ENCODE measurements around the gene PAK3. TPM values are rescaled to one million over a fixed set of nuclear protein-coding genes. Genes with fewer than 3 reads are reported as not detected.

The PAK3 gene
- 1 to 10 TPM in 2 of 3 donors, under 1 TPM in 1; 0.19 to 7.2 (median 1.0) TPM for polyA plus RNA-seq

DNA sequence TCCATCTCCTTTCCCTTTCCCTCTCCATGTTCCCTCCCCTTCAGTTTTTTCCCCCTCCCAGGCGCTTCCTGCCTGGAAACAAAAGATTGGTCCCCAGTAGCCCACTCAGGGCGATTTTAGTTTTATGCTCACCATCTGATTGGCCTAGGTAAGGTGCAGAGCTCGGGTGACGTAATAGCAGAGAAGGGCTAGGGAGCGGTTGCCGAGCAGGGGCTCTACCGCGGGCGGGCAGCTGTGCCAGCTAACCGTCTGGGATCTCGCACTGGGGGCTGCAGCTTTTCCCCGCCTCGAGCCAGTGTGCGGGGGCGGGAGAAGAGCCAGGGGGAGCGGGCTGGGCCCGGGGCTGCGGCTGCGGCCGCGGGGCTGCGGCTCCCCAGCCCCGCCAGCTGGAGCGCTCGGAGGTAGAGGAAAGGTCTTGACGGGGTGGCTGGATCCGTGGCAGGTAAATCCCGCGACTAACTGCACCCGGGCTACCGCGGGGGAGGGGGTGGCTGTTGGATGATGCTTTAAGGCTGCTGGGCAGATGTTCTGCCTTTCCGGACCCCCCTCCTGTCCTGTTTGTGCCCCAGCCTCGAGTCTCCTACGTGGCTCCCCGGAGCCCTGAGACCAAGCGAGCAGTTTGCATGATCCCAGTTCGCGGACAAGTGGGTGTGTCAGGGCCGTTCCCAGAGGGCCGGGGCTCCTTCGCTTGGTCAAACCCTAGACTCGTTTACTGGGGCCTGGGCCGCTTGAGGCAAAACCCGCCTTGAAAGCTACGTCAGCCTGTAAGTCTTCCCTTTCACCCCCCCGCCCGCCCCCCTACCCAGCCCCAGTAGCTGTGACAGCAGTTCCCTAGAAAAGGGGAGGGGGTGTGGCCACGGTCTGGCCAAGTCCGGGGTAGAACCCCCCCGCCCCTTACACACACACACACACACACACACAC lies at the start of gene PAK3:
PAK3 (plus strand) TSS at position 218 of the 922 bp plus-strand sequence. CDS start 26,913 bp downstream, outside the sequence.
- WGBS, 3 donors = 0 to 18% (median 3%) methylated on average over 30 to 49 of the region's 51 CpGs
- no peak within 1 kb of the TSS for H3K27ac ChIP-seq (ENCODE audit: low read depth, low read length)

DNA sequence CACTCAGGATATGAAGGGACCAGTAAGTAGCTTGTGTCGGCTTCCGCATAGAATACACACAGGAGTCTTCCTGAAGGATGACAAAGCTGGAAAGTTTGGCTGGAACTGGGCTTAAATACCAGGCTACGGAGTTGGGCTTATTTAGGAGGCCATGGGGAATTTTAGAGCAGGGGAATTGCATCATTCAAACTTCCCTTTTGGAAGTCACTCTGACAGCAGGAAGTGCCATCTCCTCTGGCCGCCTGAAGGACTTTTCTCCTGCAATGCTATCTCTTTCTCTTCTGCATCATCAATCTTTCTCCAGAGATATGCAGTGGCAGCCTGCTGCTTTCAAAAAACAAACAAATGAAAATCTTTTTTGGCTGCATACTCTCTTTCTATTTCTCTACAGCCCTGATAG lies 48.4 kb upstream of the PAK3 start:
- WGBS, 3 donors = 36 to 63% (median 47%) methylated on average over 4 of the region's 4 CpGs

GRCh38 chrX:111052478-111052877 lies 43.5 kb upstream of the PAK3 start:
- H3K27ac ChIP-seq (ENCODE audit: low read depth, low read length) = no peak overlapping the region

More for the DNA sequence above, 48.4 kb upstream of the PAK3 start:
- H3K27ac ChIP-seq (ENCODE audit: low read depth, low read length) = no peak overlapping the region

GRCh38 chrX:111071542-111072277 lies 24.3 kb upstream of the PAK3 start:
- 38 to 76% (median 43%) methylated on average over 1 of the region's 1 CpG for WGBS, 3 donors
- H3K27ac ChIP-seq (ENCODE audit: low read depth, low read length) = no peak overlapping the region

DNA sequence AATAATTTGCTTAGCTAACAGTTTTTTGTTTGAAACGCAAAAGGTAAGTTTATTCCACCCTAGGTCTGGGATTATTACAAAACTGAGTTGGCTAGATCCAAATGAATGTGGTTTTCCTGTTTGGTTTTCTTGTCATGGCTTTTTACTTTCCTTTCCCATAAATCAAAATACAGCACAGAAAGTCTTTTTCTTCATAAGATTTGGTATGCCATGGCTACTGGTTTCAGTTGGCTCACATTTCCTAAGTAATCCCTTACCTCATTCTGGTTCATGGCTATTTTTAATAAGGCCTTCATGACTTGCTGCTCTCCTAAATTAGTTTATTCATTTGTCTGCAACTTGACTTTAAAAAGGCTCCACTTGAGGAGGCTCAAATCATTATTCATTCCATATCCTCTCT lies 12.9 kb upstream of the PAK3 start:
- WGBS, 3 donors = 28 to 60% (median 37%) methylated on average over 1 of the region's 1 CpG
- H3K27ac ChIP-seq (ENCODE audit: low read depth, low read length) = no peak overlapping the region

GRCh38 chrX:111086591-111087006 lies 9.4 kb upstream of the PAK3 start:
- WGBS, 3 donors = 33 to 74% (median 41%) methylated on average over 6 of the region's 6 CpGs
- H3K27ac ChIP-seq (ENCODE audit: low read depth, low read length) = no peak overlapping the region

- WGBS, 3 donors = 34 to 74% (median 71%) methylated on average over 3 of the region's 3 CpGs
Observed at GRCh38 chrX:111088628-111089027, 7.4 kb upstream of the PAK3 start.

DNA sequence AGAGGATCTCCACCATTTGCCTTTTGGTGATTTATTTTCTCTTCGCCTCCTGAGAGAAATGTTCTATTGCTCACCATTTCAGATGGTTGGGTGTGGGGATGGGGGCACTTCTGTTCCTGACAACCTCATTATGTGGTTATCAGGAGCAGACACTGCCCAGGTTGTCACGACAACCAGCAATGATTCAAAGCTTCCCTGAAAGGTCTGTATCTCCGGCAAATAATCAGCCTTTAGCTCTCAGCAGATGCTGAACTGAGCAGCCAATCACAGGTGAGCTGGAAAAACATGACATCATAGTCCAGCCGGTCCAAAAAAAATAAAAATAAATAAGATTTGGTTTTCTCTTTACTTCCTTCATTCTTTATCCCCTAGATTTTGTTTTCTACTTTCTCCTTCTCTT lies 5.5 kb upstream of the PAK3 start:
- H3K27ac ChIP-seq (ENCODE audit: low read depth, low read length) = no peak overlapping the region
- WGBS, 3 donors = 42 to 65% (median 51%) methylated on average over 4 of the region's 4 CpGs

More at GRCh38 chrX:111088628-111089027, 7.4 kb upstream of the PAK3 start:
- no peak overlapping the region for H3K27ac ChIP-seq (ENCODE audit: low read depth, low read length)

- 23 to 30% (median 29%) methylated on average over 18 to 22 of the region's 22 CpGs for WGBS, 3 donors
Observed at GRCh38 chrX:111098874-111099273, 2.9 kb downstream of the PAK3 start.

GRCh38 chrX:111100191-111100590 lies 4.2 kb downstream of the PAK3 start:
- WGBS, 3 donors = 13 to 24% (median 23%) methylated on average over 5 of the region's 5 CpGs

More at GRCh38 chrX:111098874-111099273, 2.9 kb downstream of the PAK3 start:
- no peak overlapping the region for H3K27ac ChIP-seq (ENCODE audit: low read depth, low read length)

GRCh38 chrX:111101580-111101979 lies 5.6 kb downstream of the PAK3 start:
- WGBS, 3 donors = 28 to 61% (median 45%) methylated on average over 2 of the region's 2 CpGs
- no peak overlapping the region for H3K27ac ChIP-seq (ENCODE audit: low read depth, low read length)

More at GRCh38 chrX:111100191-111100590, 4.2 kb downstream of the PAK3 start:
- no peak overlapping the region for H3K27ac ChIP-seq (ENCODE audit: low read depth, low read length)

- H3K27ac ChIP-seq (ENCODE audit: low read depth, low read length) = no peak overlapping the region
- WGBS, 3 donors = 55 to 68% (median 68%) methylated on average over 1 of the region's 1 CpG
Observed at GRCh38 chrX:111102636-111103035, 6.6 kb downstream of the PAK3 start.

DNA sequence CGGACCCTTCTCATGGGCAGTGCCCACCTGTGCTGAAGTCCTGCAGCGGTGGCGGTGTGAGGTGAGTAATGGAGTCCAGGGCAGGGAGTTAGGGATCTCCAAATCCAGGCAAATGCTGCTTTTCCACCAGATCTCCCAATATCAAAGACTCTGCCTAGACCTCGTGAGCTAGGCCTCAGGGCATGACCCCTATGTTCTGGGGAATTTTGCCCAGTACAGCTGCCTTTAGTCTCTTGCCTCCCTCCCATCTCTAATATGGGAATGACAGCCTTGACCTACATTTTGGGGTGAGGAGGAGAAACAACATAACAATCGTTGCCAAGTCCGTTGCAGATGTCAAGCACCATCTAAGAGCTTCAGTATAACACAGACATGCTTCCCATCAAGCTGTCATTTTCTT lies 7.3 kb downstream of the PAK3 start:
- no peak overlapping the region for H3K27ac ChIP-seq (ENCODE audit: low read depth, low read length)
- WGBS, 3 donors = 65 to 79% (median 74%) methylated on average over 6 of the region's 6 CpGs

GRCh38 chrX:111110098-111110775 lies 14.2 kb downstream of the PAK3 start:
- 77 to 90% (median 80%) methylated on average over 6 of the region's 6 CpGs for WGBS, 3 donors
- H3K27ac ChIP-seq (ENCODE audit: low read depth, low read length) = no peak overlapping the region

DNA sequence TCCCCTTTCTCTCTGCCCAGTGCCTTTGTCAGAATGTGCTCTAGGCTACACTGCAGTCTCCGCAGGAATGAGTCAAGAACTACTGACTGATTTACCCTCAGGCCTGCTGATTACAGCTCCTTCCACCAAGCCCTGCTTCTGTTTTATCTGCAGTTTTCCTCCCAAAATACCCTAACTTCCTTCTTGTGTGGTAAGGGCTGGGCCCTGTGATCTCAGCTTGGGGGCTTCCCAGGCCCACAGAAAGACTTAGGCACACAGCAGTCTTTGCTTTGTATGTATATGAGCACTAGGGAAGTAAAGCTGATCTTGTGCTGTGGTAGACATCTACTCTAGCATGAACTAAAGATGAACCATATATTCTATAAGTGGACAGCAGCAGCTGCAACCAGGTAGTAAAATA lies 18.8 kb downstream of the PAK3 start:
- H3K27ac ChIP-seq (ENCODE audit: low read depth, low read length) = no peak overlapping the region
- 83 to 100% (median 96%) methylated on average over 1 of the region's 1 CpG for WGBS, 3 donors

- WGBS, 3 donors = 79 to 95% (median 82%) methylated on average over 1 of the region's 1 CpG
- no peak overlapping the region for H3K27ac ChIP-seq (ENCODE audit: low read depth, low read length)
Observed at GRCh38 chrX:111116666-111117065, 20.7 kb downstream of the PAK3 start.

- 50 to 67% (median 63%) methylated on average over 2 of the region's 2 CpGs for WGBS, 3 donors
Observed at GRCh38 chrX:111119341-111119740, 23.4 kb downstream of the PAK3 start.

DNA sequence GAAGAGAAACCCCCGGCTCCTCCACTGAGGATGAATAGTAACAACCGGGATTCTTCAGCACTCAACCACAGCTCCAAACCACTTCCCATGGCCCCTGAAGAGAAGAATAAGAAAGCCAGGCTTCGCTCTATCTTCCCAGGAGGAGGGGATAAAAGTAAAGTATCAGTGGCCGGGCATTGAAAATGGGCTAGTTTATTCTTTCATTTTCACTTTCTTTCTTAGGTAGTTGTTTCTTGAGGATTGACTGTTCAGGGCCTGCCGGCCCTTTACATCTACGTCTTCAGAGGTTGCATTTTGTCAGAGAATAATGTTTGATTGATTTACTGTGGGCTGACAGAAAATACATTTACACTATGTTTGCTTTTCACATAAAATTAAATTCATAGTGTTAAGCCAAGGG lies 27.1 kb downstream of the PAK3 start:
- 67 to 92% (median 73%) methylated on average over 6 of the region's 6 CpGs for WGBS, 3 donors
- no peak overlapping the region for H3K27ac ChIP-seq (ENCODE audit: low read depth, low read length)

More at GRCh38 chrX:111119341-111119740, 23.4 kb downstream of the PAK3 start:
- no peak overlapping the region for H3K27ac ChIP-seq (ENCODE audit: low read depth, low read length)
